ENCODE results near the gene NDEL1. TPM values are rescaled to one million over a fixed set of nuclear protein-coding genes. Genes with fewer than 3 reads are reported as not detected.

The NDEL1 gene
- total RNA-seq, 1 experiment from 2014 or later: 39.2 TPM

GRCh38 chr17:8436844-8437171 is 1.1 kb downstream of the NDEL1 start:
- Histone ChIP-seq H3K9me3 (ENCODE audit: control insufficient read depth in 1 of 2, insufficient read depth in 1 of 2, low read depth in 1 of 2, low read length in 2 of 2) (no peaks in the 10 kb centered on the region), H2AFZ (ENCODE audit: low read depth, low read length, poor library complexity, severe bottlenecking) (no peak overlapping the region), H3K9ac (ENCODE audit: low read length) (peak overlapping the region; percentile 98), H3K27me3 (ENCODE audit: insufficient read depth, low read length) (no peaks in the 10 kb centered on the region), H3K27ac (ENCODE audit: low read depth, low read length) (peak overlapping the region; percentile 94; the same call in 1 of the 2 replicates), H4K20me1 (ENCODE audit: insufficient read depth) (peaks cover 4% of the 10 kb centered on the region; the same call in 1 of the 2 replicates), H3K36me3 (ENCODE audit: control insufficient read depth in 1 of 2, insufficient read depth in 2 of 2, low read length in 2 of 2) (peaks cover 0 to 7% of the 10 kb centered on the region in 2 experiments; a peak in 2 of 4 replicates), H3K4me2 (ENCODE audit: low read length) (peak overlapping the region; percentile 80), H3K79me2 (ENCODE audit: insufficient read depth, low read length) (peaks cover 58% of the 10 kb centered on the region), H3K4me1 (ENCODE audit: control insufficient read depth in 1 of 2, insufficient read depth in 2 of 2, low read length in 2 of 2) (peaks cover 6 to 15% of the 10 kb centered on the region in 2 experiments), H3K4me3 (replicated peaks in 1 of 2; ENCODE audit: low read depth in 1 of 2, low read length in 2 of 2) (peak overlapping the region; percentile 63 to 94), H3K9me2 (ENCODE audit: insufficient read depth) (no peaks in the 10 kb centered on the region)
- no peak for DNase-seq (ENCODE audit: low read depth, low spot score)
- no peak for ATAC-seq
- intact Hi-C loops (cut with micrococcal nuclease): loop anchor here (1.0 to 5.0 kb wide), 2 partner anchors 54 to 195 kb away; partner anchors contain the start of genes MYH10 and RPL26
- TSS peak; percentile 66 for BruUV-seq (replicated peaks)
- no peak for TF ChIP-seq REST (IDR thresholded peaks at IDR 0.05; ENCODE audit: low read depth)
- no peak for TF ChIP-seq FOSL1 (IDR thresholded peaks at IDR 0.05; ENCODE audit: low read depth)
- TF ChIP-seq ZNF274 (IDR thresholded peaks at IDR 0.05; ENCODE audit: low read depth, low read length): no peak
- TF ChIP-seq SIN3A (IDR thresholded peaks at IDR 0.05; ENCODE audit: low read depth): peak; percentile 12; the same call in 1 of the 2 replicates
- TF ChIP-seq ELF1 (IDR thresholded peaks at IDR 0.05; ENCODE audit: borderline replicate concordance, low read depth): no peak
- no peak for TF ChIP-seq EZH2phosphoT487 (IDR thresholded peaks at IDR 0.05; ENCODE audit: borderline replicate concordance)
- no peak for TF ChIP-seq YY1 (IDR thresholded peaks at IDR 0.05; ENCODE audit: extremely low read depth, insufficient replicate concordance, low read depth, low read length)
- no peak for TF ChIP-seq MAX (IDR thresholded peaks at IDR 0.05)
- RAD21 ChIA-PET (ENCODE audit: low non-redundant PET in 1 of 2, low total read pairs in 2 of 2, uncharacterized antibody in 2 of 2, unreplicated experiment in 2 of 2): no interaction called here
- POLR2A ChIA-PET: interaction anchor here (1.1 to 1.2 kb wide), 2 partner anchors 17 to 53 kb away, joined by 4 read pairs; no protein-coding TSS in a partner anchor
- CTCF ChIA-PET: interaction anchor here (0.8 to 1.4 kb wide), 2 partner anchors 27 to 53 kb away, joined by 5 read pairs; no protein-coding TSS in a partner anchor

Measured in HCT116 (cell line).